Neutrophil (primary cell): ENCODE results near the gene HHATL.

Experiments
- H3K27ac ChIP-seq: fragments of 200-600 bp; sonication (generic); 2 replicates; pipeline ENCODE4 v1.5.1; 2016; ENCODE audit warnings: mild to moderate bottlenecking, moderate library complexity
- H3K27me3 ChIP-seq: fragments of 200-600 bp; sonication (generic); 2 replicates; pipeline ENCODE4 v1.6.0; 2016; ENCODE audit warnings: mild to moderate bottlenecking
- H3K36me3 ChIP-seq: fragments of 200-600 bp; sonication (generic); 2 replicates; pipeline ENCODE4 v1.5.1; 2017
- H3K4me1 ChIP-seq, 2 experiments: fragments of 200-600 bp in 1 of 2; sonication (generic) in 1 of 2; 1 replicate in 1 of 2; 2 replicates in 1 of 2; pipeline versions ENCODE4 v1.5.1 to v1.6.1; 2013 to 2016; ENCODE audit warnings: low read depth in 1 of 2, low read length in 1 of 2, mild to moderate bottlenecking in 1 of 2, moderate library complexity in 1 of 2; ENCODE audit not compliant: control insufficient read depth in 1 of 2, insufficient read depth in 1 of 2
- H3K4me3 ChIP-seq, 2 experiments: fragments of 200-600 bp in 1 of 2; sonication (generic) in 1 of 2; 1 replicate in 1 of 2; 2 replicates in 1 of 2; pipeline ENCODE4 v1.5.1; 2013 to 2016; ENCODE audit warnings: low read depth in 1 of 2, low read length in 1 of 2, mild to moderate bottlenecking in 1 of 2, moderate library complexity in 1 of 2
- H3K9me3 ChIP-seq: fragments of 200-600 bp; sonication (generic); 2 replicates; pipeline ENCODE4 v1.5.1; 2016
- CTCF ChIP-seq: fragments of 200-600 bp; sonication (generic); IDR thresholded peaks from 2 replicates; pipeline ENCODE4 v1.5.1; 2016; ENCODE audit warnings: antibody characterized with exemption

The HHATL gene

GRCh38 chr3:42732829-42733459 is 30.3 kb upstream of the HHATL start:
- no peak overlapping the region for H3K4me3 ChIP-seq
- H3K4me1 ChIP-seq: no peaks in the 10 kb centered on the region
- no peaks in the 10 kb centered on the region for H3K27me3 ChIP-seq
- TF ChIP-seq CTCF: no peak
- H3K36me3 ChIP-seq: no peaks in the 10 kb centered on the region
- no peak overlapping the region for H3K27ac ChIP-seq
- H3K9me3 ChIP-seq: no peaks in the 10 kb centered on the region

GRCh38 chr3:42732196-42732828 is 29.7 kb upstream of the HHATL start:
- no peaks in the 10 kb centered on the region for H3K9me3 ChIP-seq
- H3K4me3 ChIP-seq: no peak overlapping the region
- H3K27ac ChIP-seq: no peak overlapping the region
- H3K27me3 ChIP-seq: no peaks in the 10 kb centered on the region
- TF ChIP-seq CTCF: no peak
- no peaks in the 10 kb centered on the region for H3K4me1 ChIP-seq
- no peaks in the 10 kb centered on the region for H3K36me3 ChIP-seq

GRCh38 chr3:42731476-42732195 is 29.0 kb upstream of the HHATL start:
- no peaks in the 10 kb centered on the region for H3K27me3 ChIP-seq
- no peak overlapping the region for H3K4me3 ChIP-seq
- no peaks in the 10 kb centered on the region for H3K36me3 ChIP-seq
- no peak overlapping the region for H3K27ac ChIP-seq
- no peaks in the 10 kb centered on the region for H3K9me3 ChIP-seq
- H3K4me1 ChIP-seq: no peaks in the 10 kb centered on the region
- TF ChIP-seq CTCF: no peak

GRCh38 chr3:42730706-42731420 is 28.3 kb upstream of the HHATL start:
- Histone ChIP-seq H3K4me3 (no peak overlapping the region), H3K27ac (no peak overlapping the region), H3K9me3 (no peaks in the 10 kb centered on the region), H3K36me3 (no peaks in the 10 kb centered on the region), H3K4me1 (no peaks in the 10 kb centered on the region), H3K27me3 (no peaks in the 10 kb centered on the region)
- no peak for TF ChIP-seq CTCF

GRCh38 chr3:42730294-42730693 is 27.7 kb upstream of the HHATL start:
- Histone ChIP-seq H3K27ac (no peak overlapping the region), H3K9me3 (no peaks in the 10 kb centered on the region), H3K36me3 (no peaks in the 10 kb centered on the region), H3K4me1 (no peaks in the 10 kb centered on the region), H3K27me3 (no peaks in the 10 kb centered on the region), H3K4me3 (no peak overlapping the region)
- TF ChIP-seq CTCF: no peak
